ENCODE data around the gene CDC42. TPM values are rescaled to one million over a fixed set of nuclear protein-coding genes. Genes with fewer than 3 reads are reported as not detected.

CDC42 gene
- total RNA-seq, 1 donor: 525 TPM

GRCh38 chr1:22133247-22133930 lies 80.9 kb downstream of the CDC42 start:
- no peak overlapping the region for H3K4me3 ChIP-seq (ENCODE audit: low read depth, low read length)
- no peak for TF ChIP-seq CTCF (IDR thresholded peaks at IDR 0.05; ENCODE audit: insufficient read depth, low read length)
- DNase-seq (ENCODE audit: low read depth): no peak

GRCh38 chr1:22133931-22134324 lies 81.4 kb downstream of the CDC42 start:
- DNase-seq (ENCODE audit: low read depth): no peak
- no peak overlapping the region for H3K4me3 ChIP-seq (ENCODE audit: low read depth, low read length)
- no peak for TF ChIP-seq CTCF (IDR thresholded peaks at IDR 0.05; ENCODE audit: insufficient read depth, low read length)

DNA sequence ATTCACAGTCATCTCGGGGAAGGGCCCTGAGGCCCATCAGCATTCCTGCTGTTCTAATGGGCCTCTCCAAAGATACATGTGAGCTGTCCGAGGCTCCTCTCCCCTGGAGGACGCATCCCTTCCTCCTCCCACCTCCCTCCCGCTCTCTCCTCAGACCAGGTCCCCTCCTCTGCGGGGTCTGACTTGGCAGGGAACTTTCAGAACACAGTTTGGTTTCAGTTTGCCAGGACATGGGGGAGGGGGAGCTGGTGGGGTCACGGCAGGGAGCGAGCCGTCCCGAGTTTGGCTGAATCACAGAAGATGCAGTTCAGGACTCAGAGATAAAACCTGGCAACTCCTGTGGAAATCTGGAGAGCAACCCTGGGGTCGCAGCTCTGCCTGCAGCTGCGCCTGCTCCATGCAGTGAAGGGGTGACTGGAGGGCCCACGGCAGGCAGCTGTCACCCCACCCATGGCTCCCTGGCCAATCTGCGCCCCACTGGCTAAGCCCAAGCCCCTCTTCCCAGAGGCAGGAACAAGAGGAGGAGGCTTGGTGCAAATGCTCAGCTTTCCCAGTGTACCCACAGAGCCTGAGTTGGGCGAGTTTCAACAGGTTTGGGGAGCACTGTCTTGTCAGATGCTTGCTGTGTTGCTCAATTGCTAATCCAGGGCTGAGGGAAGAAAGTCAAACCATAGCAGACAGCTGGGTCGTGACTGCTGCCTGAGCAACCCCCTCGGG lies 84.7 kb downstream of the CDC42 start:
- no peak for TF ChIP-seq CTCF (IDR thresholded peaks at IDR 0.05; ENCODE audit: insufficient read depth, low read length)
- DNase-seq (ENCODE audit: low read depth): no peak
- H3K4me3 ChIP-seq (ENCODE audit: low read depth, low read length): no peak overlapping the region

DNA sequence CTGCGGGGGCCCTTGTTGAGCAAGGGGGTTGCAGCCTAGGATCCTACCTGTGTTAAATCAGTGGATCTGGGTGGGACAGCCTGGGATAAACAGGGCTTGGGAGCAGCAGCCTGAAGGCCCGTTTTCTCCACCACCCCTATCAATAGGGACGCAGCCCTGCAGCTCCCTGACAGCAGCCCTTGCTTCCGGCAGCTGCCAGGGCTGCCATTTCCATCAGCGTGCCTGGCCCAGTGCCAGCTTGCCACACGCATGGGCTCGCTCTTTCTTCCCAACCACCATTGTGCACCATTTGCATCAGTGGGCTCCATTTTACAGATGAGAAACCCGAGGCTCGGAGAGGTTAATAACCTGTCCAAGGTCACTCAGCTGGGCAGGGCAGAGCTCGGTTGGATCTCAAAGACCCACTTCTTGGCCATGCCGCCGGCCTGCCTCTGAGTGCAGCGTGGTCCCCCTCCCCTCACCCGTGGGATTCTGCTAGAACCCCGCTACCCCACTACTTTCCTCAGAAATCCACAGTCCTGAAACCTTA lies 86.6 kb downstream of the CDC42 start:
- H3K4me3 ChIP-seq (ENCODE audit: low read depth, low read length): no peak overlapping the region
- no peak for DNase-seq (ENCODE audit: low read depth)
- TF ChIP-seq CTCF (IDR thresholded peaks at IDR 0.05; ENCODE audit: insufficient read depth, low read length): no peak

DNA sequence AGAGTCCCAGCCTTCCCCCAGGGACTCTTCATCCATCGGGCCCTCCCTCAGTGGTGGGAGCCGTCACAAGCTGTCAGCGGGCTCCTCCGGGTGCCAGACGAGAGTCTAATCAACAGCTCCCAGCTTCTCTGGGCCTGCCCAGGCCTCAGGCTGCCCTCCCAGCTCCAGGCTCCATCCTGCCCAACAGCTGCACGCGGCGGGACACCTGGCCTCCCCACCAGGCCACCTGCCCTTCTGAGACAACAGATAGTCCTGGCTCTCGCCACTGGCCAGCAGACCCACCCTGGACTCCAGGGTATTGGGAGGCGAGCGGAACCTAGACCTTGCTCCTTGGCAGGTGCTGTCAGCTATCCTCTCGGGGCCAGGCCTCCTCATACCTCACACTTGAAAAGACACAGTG lies 87.3 kb downstream of the CDC42 start:
- TF ChIP-seq CTCF (IDR thresholded peaks at IDR 0.05; ENCODE audit: insufficient read depth, low read length): no peak
- no peak overlapping the region for H3K4me3 ChIP-seq (ENCODE audit: low read depth, low read length)
- DNase-seq (ENCODE audit: low read depth): no peak

Small RNA genes within 50 kb of the gene (small RNA-seq; reads per million reads assigned to genes)
- gene RN7SL186P: not detected
- not detected for gene RNU6-776P

Other genes with a start within 250 kb of the CDC42 start
- 0.08 and 0.09 TPM in 2 replicates for gene LDLRAD2, start 240.4 kb upstream of the CDC42 start, total RNA-seq (ENCODE audit: low replicate concordance)
- gene HSPG2, start 115.4 kb upstream of the CDC42 start, total RNA-seq (ENCODE audit: low replicate concordance): 164 and 367 TPM in 2 replicates
- gene CELA3B, start 75.7 kb upstream of the CDC42 start, total RNA-seq (ENCODE audit: low replicate concordance): not detected in 2 replicates
- gene CELA3A, start 51.1 kb upstream of the CDC42 start, total RNA-seq (ENCODE audit: low replicate concordance): not detected in 2 replicates
- gene WNT4, start 90.4 kb downstream of the CDC42 start, total RNA-seq (ENCODE audit: low replicate concordance): under 0.01 TPM in 1 of 2 replicates, not detected in the other